ENCODE data around the gene IGSF22. TPM values are rescaled to one million over a fixed set of nuclear protein-coding genes. Genes with fewer than 3 reads are reported as not detected.

The IGSF22 gene
- polyA plus RNA-seq, 1 donor from 2014 or later = 0.68 TPM

DNA sequence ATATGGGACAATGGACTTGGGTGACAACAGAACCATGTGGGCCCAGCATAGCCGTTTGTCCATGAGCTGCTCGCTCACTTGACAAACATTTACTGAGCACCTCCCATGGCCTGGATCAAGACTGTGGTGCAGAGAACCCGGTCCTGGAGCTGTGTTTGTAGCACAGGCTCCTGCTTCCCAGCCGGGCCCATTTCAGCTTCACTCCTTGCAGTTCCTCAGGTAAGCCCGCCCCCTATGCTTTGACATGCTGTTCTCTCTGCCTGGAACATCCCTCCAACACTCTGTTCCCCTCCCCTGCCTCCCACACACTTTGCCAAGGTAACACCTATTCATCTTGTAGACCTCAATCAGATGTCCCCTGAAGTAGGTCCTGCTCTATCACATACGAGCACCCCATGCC lies 19.3 kb upstream of the IGSF22 start:
- Histone ChIP-seq H3K27ac (ENCODE audit: low read length) (no peak overlapping the region), H3K27me3 (ENCODE audit: insufficient read depth, low read depth, low read length) (no peaks in the 10 kb centered on the region), H4K20me1 (ENCODE audit: insufficient read depth) (no peaks in the 10 kb centered on the region), H3K9ac (ENCODE audit: low read length) (no peak overlapping the region), H3K9me2 (ENCODE audit: insufficient read depth, low read length) (no peaks in the 10 kb centered on the region), H2AFZ (ENCODE audit: low read depth, low read length) (no peak overlapping the region), H3K4me2 (ENCODE audit: low read length) (no peak overlapping the region), H3K79me2 (replicated peaks; ENCODE audit: insufficient read depth, low read length) (no peaks in the 10 kb centered on the region), H3K4me3 (ENCODE audit: low read length) (no peak overlapping the region), H3K9me3 (ENCODE audit: low read length) (no peaks in the 10 kb centered on the region), H3K36me3 (ENCODE audit: insufficient read depth, low read length) (no peaks in the 10 kb centered on the region), H3F3A (ENCODE audit: insufficient read depth, low read length, poor library complexity, severe bottlenecking) (no peaks in the 10 kb centered on the region)
- TF ChIP-seq RAD21 (conservative IDR thresholded peaks at IDR 0.05) = no peak
- TF ChIP-seq MXI1 (conservative IDR thresholded peaks at IDR 0.05; ENCODE audit: poor library complexity, severe bottlenecking) = no peak
- no peak for TF ChIP-seq TAF1 (IDR thresholded peaks at IDR 0.05; ENCODE audit: low read depth)
- TF ChIP-seq POLR2AphosphoS5 (IDR thresholded peaks at IDR 0.05) = no peak
- TF ChIP-seq EP300 (conservative IDR thresholded peaks at IDR 0.05; ENCODE audit: poor library complexity, severe bottlenecking) = no peak
- TF ChIP-seq, protein P1, sequence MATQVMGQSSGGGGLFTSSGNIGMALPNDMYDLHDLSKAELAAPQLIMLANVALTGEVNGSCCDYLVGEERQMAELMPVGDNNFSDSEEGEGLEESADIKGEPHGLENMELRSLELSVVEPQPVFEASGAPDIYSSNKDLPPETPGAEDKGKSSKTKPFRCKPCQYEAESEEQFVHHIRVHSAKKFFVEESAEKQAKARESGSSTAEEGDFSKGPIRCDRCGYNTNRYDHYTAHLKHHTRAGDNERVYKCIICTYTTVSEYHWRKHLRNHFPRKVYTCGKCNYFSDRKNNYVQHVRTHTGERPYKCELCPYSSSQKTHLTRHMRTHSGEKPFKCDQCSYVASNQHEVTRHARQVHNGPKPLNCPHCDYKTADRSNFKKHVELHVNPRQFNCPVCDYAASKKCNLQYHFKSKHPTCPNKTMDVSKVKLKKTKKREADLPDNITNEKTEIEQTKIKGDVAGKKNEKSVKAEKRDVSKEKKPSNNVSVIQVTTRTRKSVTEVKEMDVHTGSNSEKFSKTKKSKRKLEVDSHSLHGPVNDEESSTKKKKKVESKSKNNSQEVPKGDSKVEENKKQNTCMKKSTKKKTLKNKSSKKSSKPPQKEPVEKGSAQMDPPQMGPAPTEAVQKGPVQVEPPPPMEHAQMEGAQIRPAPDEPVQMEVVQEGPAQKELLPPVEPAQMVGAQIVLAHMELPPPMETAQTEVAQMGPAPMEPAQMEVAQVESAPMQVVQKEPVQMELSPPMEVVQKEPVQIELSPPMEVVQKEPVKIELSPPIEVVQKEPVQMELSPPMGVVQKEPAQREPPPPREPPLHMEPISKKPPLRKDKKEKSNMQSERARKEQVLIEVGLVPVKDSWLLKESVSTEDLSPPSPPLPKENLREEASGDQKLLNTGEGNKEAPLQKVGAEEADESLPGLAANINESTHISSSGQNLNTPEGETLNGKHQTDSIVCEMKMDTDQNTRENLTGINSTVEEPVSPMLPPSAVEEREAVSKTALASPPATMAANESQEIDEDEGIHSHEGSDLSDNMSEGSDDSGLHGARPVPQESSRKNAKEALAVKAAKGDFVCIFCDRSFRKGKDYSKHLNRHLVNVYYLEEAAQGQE (IDR thresholded peaks at IDR 0.05; ENCODE audit: borderline replicate concordance) = no peak
- TF ChIP-seq CTCF (IDR thresholded peaks at IDR 0.05; ENCODE audit: poor library complexity, severe bottlenecking) = no peak
- no peak for TF ChIP-seq EZH2 (IDR thresholded peaks at IDR 0.05; ENCODE audit: borderline replicate concordance, insufficient read depth, low read length, poor library complexity, severe bottlenecking)
- TF ChIP-seq SMC3 (conservative IDR thresholded peaks at IDR 0.05; ENCODE audit: poor library complexity) = no peak

DNA sequence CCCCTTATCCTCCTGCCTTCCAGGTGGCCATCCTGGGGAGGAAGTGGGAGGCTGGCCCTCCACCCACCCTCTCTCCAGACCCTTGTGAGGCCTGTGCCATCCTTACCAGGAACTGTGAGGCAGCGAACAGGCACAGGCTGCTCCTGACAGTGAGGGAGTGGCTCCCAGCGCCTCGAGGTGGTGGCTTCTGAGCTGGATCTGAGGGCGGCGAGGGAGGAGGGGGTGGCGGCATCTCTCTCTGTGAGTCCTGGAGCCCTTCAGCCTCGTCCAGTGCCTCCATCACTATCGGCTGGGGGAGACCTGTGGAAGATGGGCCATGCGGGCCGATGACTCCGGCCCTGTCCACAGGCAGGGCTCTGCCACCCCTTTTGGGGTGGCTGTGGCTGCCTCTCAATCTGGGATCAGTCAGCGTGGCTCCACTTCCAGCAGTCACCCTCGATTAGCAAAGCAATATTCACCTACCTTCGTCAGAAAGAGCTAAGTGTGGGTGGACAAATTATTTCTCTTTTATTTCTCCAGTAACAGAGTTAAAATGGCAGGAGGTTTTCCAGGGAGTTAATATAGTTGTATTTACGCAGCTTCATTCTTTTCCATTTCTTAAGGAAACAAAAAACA lies 18.0 kb upstream of the IGSF22 start:
- no peak for TF ChIP-seq TAF1 (IDR thresholded peaks at IDR 0.05; ENCODE audit: low read depth)
- TF ChIP-seq, protein P1 (IDR thresholded peaks at IDR 0.05; ENCODE audit: borderline replicate concordance) = no peak
- no peak for TF ChIP-seq EP300 (conservative IDR thresholded peaks at IDR 0.05; ENCODE audit: poor library complexity, severe bottlenecking)
- no peak for TF ChIP-seq EZH2 (IDR thresholded peaks at IDR 0.05; ENCODE audit: borderline replicate concordance, insufficient read depth, low read length, poor library complexity, severe bottlenecking)
- no peak for TF ChIP-seq CTCF (IDR thresholded peaks at IDR 0.05; ENCODE audit: poor library complexity, severe bottlenecking)
- TF ChIP-seq RAD21 (conservative IDR thresholded peaks at IDR 0.05) = no peak
- no peak for TF ChIP-seq MXI1 (conservative IDR thresholded peaks at IDR 0.05; ENCODE audit: poor library complexity, severe bottlenecking)
- TF ChIP-seq SMC3 (conservative IDR thresholded peaks at IDR 0.05; ENCODE audit: poor library complexity) = no peak
- no peak for TF ChIP-seq POLR2AphosphoS5 (IDR thresholded peaks at IDR 0.05)
- H3K9me3 ChIP-seq (ENCODE audit: low read length) = no peaks in the 10 kb centered on the region

More for the DNA sequence above, 18.0 kb upstream of the IGSF22 start:
- Histone ChIP-seq H3F3A (ENCODE audit: insufficient read depth, low read length, poor library complexity, severe bottlenecking) (no peaks in the 10 kb centered on the region), H3K4me3 (ENCODE audit: low read length) (no peak overlapping the region), H3K36me3 (ENCODE audit: insufficient read depth, low read length) (no peaks in the 10 kb centered on the region), H2AFZ (ENCODE audit: low read depth, low read length) (no peak overlapping the region), H3K27ac (ENCODE audit: low read length) (no peak overlapping the region), H4K20me1 (ENCODE audit: insufficient read depth) (no peaks in the 10 kb centered on the region), H3K9ac (ENCODE audit: low read length) (no peak overlapping the region), H3K79me2 (replicated peaks; ENCODE audit: insufficient read depth, low read length) (no peaks in the 10 kb centered on the region), H3K4me2 (ENCODE audit: low read length) (no peak overlapping the region), H3K9me2 (ENCODE audit: insufficient read depth, low read length) (no peaks in the 10 kb centered on the region), H3K27me3 (ENCODE audit: insufficient read depth, low read depth, low read length) (no peaks in the 10 kb centered on the region)
